GM12865 (cell line): ENCODE results near the gene CYB561D2.

Experiments used
- DNase-seq: peaks from one replicate; pipeline ENCODE4 v3.0.0; 2010; ENCODE audit warnings: low read depth
- H3K4me3 ChIP-seq: 2 replicates; pipeline ENCODE4 v1.5.1; 2011; ENCODE audit warnings: mild to moderate bottlenecking, low read depth, low read length, control low read depth
- TF ChIP-seq, protein P1 (sequence below): IDR thresholded peaks from 2 replicates; pipeline ENCODE4 v1.5.1; 2011; ENCODE audit warnings: low read length, control low read depth, low read depth, inconsistent platforms; ENCODE audit not compliant: insufficient read depth; ENCODE audit errors: missing control alignments

Gene CYB561D2

DNA sequence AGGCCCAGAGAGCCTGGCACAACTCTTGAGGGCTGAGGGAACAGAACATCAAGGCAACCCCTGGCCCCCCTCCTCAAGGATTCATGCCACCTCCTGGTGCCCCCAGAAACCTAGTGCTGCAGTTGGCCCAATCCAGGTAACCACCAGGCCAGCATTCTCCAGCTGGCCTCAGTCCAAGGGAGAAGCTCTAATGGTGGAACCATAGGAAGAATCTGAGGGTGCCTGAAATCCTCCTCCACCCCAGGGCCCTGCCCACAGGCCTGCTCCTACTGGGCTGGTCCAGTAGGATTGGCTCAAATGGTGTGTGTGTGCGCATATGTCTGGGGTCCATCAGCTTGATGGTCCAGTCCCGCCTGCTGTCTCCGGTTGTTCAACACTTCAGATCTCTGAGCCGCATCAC, 35.8 kb upstream of the CYB561D2 start:
- TF ChIP-seq, protein P1, sequence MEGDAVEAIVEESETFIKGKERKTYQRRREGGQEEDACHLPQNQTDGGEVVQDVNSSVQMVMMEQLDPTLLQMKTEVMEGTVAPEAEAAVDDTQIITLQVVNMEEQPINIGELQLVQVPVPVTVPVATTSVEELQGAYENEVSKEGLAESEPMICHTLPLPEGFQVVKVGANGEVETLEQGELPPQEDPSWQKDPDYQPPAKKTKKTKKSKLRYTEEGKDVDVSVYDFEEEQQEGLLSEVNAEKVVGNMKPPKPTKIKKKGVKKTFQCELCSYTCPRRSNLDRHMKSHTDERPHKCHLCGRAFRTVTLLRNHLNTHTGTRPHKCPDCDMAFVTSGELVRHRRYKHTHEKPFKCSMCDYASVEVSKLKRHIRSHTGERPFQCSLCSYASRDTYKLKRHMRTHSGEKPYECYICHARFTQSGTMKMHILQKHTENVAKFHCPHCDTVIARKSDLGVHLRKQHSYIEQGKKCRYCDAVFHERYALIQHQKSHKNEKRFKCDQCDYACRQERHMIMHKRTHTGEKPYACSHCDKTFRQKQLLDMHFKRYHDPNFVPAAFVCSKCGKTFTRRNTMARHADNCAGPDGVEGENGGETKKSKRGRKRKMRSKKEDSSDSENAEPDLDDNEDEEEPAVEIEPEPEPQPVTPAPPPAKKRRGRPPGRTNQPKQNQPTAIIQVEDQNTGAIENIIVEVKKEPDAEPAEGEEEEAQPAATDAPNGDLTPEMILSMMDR: no peak
- no peak overlapping the region for H3K4me3 ChIP-seq
- no peak for DNase-seq

DNA sequence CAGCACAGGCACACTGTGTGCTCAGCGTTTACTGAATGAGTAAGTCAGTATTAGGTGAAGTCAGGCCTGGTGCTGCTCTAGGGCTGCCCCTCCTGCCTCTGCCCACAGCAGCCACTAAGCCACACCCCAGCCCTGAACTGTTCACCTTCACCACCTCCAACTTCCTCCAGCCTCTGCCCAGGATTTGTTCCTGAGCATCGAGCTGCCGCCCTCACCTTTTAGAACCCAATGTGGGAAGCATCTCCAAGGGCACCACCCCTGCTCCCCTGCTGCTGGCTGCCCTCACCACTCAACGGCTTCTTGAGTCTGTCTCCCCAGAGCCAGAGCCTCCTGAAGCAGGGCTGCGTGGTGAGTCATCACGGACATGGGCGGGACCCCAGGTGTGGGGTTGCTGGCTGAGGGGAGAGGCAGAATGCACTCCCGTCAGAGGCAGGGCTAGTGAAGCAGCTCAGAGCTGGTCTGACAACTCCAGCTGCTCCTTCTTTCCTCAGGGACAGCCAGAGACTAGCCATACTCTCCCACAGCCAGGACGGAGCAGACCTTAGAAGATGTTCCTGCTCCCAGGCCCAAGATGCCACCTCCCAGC, 33.9 kb upstream of the CYB561D2 start:
- DNase-seq: peak; percentile 60
- TF ChIP-seq, protein P1: no peak
- no peak overlapping the region for H3K4me3 ChIP-seq

DNA sequence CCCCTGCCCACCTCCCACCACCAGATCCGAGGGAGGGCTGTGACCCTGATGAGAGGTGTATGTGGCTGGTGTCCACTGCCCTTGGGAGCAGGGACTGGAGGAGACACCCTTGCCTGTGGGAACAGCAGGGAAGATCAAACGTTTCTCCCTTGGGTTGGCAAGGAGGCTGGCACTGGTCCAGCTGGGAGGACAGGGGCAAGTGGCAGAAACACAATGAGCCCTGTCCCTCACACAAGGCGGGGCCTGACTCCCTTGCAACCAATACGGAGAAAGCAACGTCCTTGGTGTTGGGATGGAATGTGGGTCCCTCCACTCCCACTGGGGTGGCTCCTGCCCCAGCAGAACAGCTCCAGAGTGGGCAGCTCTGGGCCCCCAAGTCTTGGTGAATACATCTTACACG, 33.4 kb upstream of the CYB561D2 start:
- no peak overlapping the region for H3K4me3 ChIP-seq
- DNase-seq: no peak
- TF ChIP-seq, protein P1: no peak

DNA sequence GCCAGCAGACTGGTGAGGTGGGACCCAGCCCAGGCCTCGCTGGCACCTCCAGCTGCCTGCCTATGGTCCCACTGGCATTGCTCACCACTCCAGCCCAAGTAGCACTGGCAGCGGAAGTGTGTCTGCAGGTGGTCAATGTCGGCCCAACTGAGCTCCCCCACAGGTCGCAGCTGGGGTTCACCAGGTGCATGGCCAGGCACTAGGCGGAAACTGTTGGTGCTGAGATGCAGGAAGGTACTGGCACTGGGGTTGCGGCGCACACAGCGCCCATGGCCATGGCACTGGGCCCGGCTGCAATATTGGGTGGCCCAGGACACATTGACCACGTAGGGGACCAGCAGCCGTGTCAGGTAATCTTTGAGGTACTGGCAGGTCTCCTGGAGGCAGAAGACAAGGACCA, 32.5 kb upstream of the CYB561D2 start:
- no peak for DNase-seq
- TF ChIP-seq, protein P1: no peak
- H3K4me3 ChIP-seq: no peak overlapping the region

DNA sequence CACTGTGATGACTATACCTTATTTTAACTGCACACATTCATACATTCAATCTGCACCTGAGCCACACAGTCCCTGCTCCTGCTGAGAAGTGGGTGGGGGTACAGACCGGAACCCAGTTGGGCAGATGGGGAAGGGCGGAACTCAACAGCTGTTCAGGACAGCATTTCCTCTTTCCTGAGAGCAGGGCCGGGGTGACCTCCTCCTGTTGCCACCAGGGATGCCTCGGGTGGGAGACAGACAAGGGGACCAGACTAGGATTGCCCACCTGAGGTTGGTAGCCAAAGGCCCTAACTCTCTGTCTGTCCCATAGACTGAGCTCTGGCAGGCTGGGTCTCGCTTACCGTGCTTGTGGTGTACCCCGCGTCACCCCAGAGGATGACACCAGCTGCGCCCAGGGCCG, 32.0 kb upstream of the CYB561D2 start:
- TF ChIP-seq, protein P1: no peak
- no peak for DNase-seq
- H3K4me3 ChIP-seq: no peak overlapping the region

DNA sequence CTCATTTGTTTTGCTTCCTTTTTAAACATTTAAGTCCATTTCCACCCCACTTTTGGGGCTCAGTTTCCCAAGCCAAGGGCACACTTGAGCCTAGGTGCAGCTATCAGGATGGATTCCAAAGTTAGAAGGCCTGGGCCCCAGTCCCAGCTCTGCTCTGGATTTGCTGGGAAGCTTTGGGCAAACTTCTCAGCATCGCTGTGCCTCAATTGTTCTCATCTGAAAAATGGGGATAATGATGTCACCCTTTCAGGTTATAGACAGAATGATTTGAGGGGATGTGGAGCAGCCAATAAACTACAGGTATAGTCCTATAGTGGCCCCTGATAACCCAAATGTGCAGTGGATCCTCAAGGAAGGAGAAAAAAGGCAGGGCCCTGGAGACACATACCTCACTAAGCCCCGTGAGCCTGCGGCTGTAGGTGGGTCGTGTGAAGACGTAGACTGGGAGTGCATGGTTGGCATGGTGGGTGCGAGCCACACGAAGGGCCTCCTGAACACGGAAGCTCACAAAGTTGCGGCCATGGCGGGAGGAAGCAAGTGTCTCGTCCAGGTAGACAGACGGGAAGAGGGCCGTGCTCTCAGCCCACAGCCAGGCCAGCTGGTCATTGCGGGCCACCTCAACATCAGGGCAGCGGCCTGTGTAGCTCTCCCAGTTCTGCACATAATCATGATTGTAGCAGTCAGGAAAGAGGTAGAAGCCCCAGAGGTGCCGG, 31.3 kb upstream of the CYB561D2 start:
- no peak overlapping the region for H3K4me3 ChIP-seq
- TF ChIP-seq, protein P1: no peak

More for the DNA sequence above, 31.3 kb upstream of the CYB561D2 start:
- no peak for DNase-seq
